Measurements from ENCODE around the gene ATG12.

ATG12 gene

GRCh38 chr5:115857626-115858349 lies 16.4 kb upstream of the ATG12 start:
- Histone ChIP-seq H3K4me3 (ENCODE audit: low read depth, low read length) (no peak overlapping the region), H3K9me3 (ENCODE audit: control insufficient read depth, insufficient read depth, low read length) (no peaks in the 10 kb centered on the region), H3K9ac (ENCODE audit: low read depth, low read length) (no peak overlapping the region), H3K27me3 (ENCODE audit: control insufficient read depth, insufficient read depth, low read length) (no peaks in the 10 kb centered on the region), H3K4me1 (ENCODE audit: control insufficient read depth, insufficient read depth, low read length) (peaks cover 3% of the 10 kb centered on the region), H3K36me3 (ENCODE audit: control insufficient read depth, insufficient read depth, low read length) (no peaks in the 10 kb centered on the region)

- no peaks in the 10 kb centered on the region for H3K9me3 ChIP-seq (ENCODE audit: control insufficient read depth, insufficient read depth, low read length)
- no peaks in the 10 kb centered on the region for H3K27me3 ChIP-seq (ENCODE audit: control insufficient read depth, insufficient read depth, low read length)
- peaks cover 3% of the 10 kb centered on the region for H3K4me1 ChIP-seq (ENCODE audit: control insufficient read depth, insufficient read depth, low read length)
- no peak overlapping the region for H3K9ac ChIP-seq (ENCODE audit: low read depth, low read length)
- H3K4me3 ChIP-seq (ENCODE audit: low read depth, low read length) = no peak overlapping the region
- no peaks in the 10 kb centered on the region for H3K36me3 ChIP-seq (ENCODE audit: control insufficient read depth, insufficient read depth, low read length)
Measured at GRCh38 chr5:115857057-115857479, 15.7 kb upstream of the ATG12 start.

- Histone ChIP-seq H3K27me3 (ENCODE audit: control insufficient read depth, insufficient read depth, low read length) (no peaks in the 10 kb centered on the region), H3K36me3 (ENCODE audit: control insufficient read depth, insufficient read depth, low read length) (no peaks in the 10 kb centered on the region), H3K4me3 (ENCODE audit: low read depth, low read length) (no peak overlapping the region), H3K9me3 (ENCODE audit: control insufficient read depth, insufficient read depth, low read length) (no peaks in the 10 kb centered on the region), H3K4me1 (ENCODE audit: control insufficient read depth, insufficient read depth, low read length) (peaks cover 3% of the 10 kb centered on the region), H3K9ac (ENCODE audit: low read depth, low read length) (no peak overlapping the region)
Measured at GRCh38 chr5:115855959-115856358, 14.6 kb upstream of the ATG12 start.

GRCh38 chr5:115854139-115854538 lies 12.8 kb upstream of the ATG12 start:
- H3K4me1 ChIP-seq (ENCODE audit: control insufficient read depth, insufficient read depth, low read length) = peaks cover 3% of the 10 kb centered on the region
- H3K4me3 ChIP-seq (ENCODE audit: low read depth, low read length) = no peak overlapping the region
- no peaks in the 10 kb centered on the region for H3K36me3 ChIP-seq (ENCODE audit: control insufficient read depth, insufficient read depth, low read length)
- no peaks in the 10 kb centered on the region for H3K9me3 ChIP-seq (ENCODE audit: control insufficient read depth, insufficient read depth, low read length)
- no peaks in the 10 kb centered on the region for H3K27me3 ChIP-seq (ENCODE audit: control insufficient read depth, insufficient read depth, low read length)
- no peak overlapping the region for H3K9ac ChIP-seq (ENCODE audit: low read depth, low read length)

- Histone ChIP-seq H3K36me3 (ENCODE audit: control insufficient read depth, insufficient read depth, low read length) (no peaks in the 10 kb centered on the region), H3K9me3 (ENCODE audit: control insufficient read depth, insufficient read depth, low read length) (no peaks in the 10 kb centered on the region), H3K9ac (ENCODE audit: low read depth, low read length) (no peak overlapping the region), H3K4me1 (ENCODE audit: control insufficient read depth, insufficient read depth, low read length) (no peaks in the 10 kb centered on the region), H3K27me3 (ENCODE audit: control insufficient read depth, insufficient read depth, low read length) (no peaks in the 10 kb centered on the region), H3K4me3 (ENCODE audit: low read depth, low read length) (no peak overlapping the region)
Measured at GRCh38 chr5:115850744-115851416, 9.5 kb upstream of the ATG12 start.

GRCh38 chr5:115849258-115849798 lies 8.0 kb upstream of the ATG12 start:
- H3K27me3 ChIP-seq (ENCODE audit: control insufficient read depth, insufficient read depth, low read length) = no peaks in the 10 kb centered on the region
- H3K9me3 ChIP-seq (ENCODE audit: control insufficient read depth, insufficient read depth, low read length) = no peaks in the 10 kb centered on the region
- H3K9ac ChIP-seq (ENCODE audit: low read depth, low read length) = no peak overlapping the region
- no peak overlapping the region for H3K4me3 ChIP-seq (ENCODE audit: low read depth, low read length)
- peaks cover 2% of the 10 kb centered on the region for H3K4me1 ChIP-seq (ENCODE audit: control insufficient read depth, insufficient read depth, low read length)
- no peaks in the 10 kb centered on the region for H3K36me3 ChIP-seq (ENCODE audit: control insufficient read depth, insufficient read depth, low read length)

GRCh38 chr5:115847290-115847689 lies 5.9 kb upstream of the ATG12 start:
- Histone ChIP-seq H3K9ac (ENCODE audit: low read depth, low read length) (no peak overlapping the region), H3K4me1 (ENCODE audit: control insufficient read depth, insufficient read depth, low read length) (peaks cover 3% of the 10 kb centered on the region)

GRCh38 chr5:115844321-115844817 lies 3.0 kb upstream of the ATG12 start:
- Histone ChIP-seq H3K27me3 (ENCODE audit: control insufficient read depth, insufficient read depth, low read length) (peaks cover 10% of the 10 kb centered on the region), H3K4me1 (ENCODE audit: control insufficient read depth, insufficient read depth, low read length) (peaks cover 7% of the 10 kb centered on the region), H3K9me3 (ENCODE audit: control insufficient read depth, insufficient read depth, low read length) (no peaks in the 10 kb centered on the region), H3K36me3 (ENCODE audit: control insufficient read depth, insufficient read depth, low read length) (no peaks in the 10 kb centered on the region), H3K9ac (ENCODE audit: low read depth, low read length) (no peak overlapping the region), H3K4me3 (ENCODE audit: low read depth, low read length) (no peak overlapping the region)

More at GRCh38 chr5:115847290-115847689, 5.9 kb upstream of the ATG12 start:
- Histone ChIP-seq H3K36me3 (ENCODE audit: control insufficient read depth, insufficient read depth, low read length) (no peaks in the 10 kb centered on the region), H3K27me3 (ENCODE audit: control insufficient read depth, insufficient read depth, low read length) (peaks cover 10% of the 10 kb centered on the region), H3K4me3 (ENCODE audit: low read depth, low read length) (no peak overlapping the region), H3K9me3 (ENCODE audit: control insufficient read depth, insufficient read depth, low read length) (no peaks in the 10 kb centered on the region)

- Histone ChIP-seq H3K4me1 (ENCODE audit: control insufficient read depth, insufficient read depth, low read length) (peaks cover 10% of the 10 kb centered on the region), H3K4me3 (ENCODE audit: low read depth, low read length) (no peak overlapping the region), H3K9me3 (ENCODE audit: control insufficient read depth, insufficient read depth, low read length) (no peaks in the 10 kb centered on the region), H3K9ac (ENCODE audit: low read depth, low read length) (no peak overlapping the region), H3K36me3 (ENCODE audit: control insufficient read depth, insufficient read depth, low read length) (no peaks in the 10 kb centered on the region), H3K27me3 (ENCODE audit: control insufficient read depth, insufficient read depth, low read length) (peaks cover 10% of the 10 kb centered on the region)
Measured at GRCh38 chr5:115843444-115844130, 2.2 kb upstream of the ATG12 start.

- H3K9ac ChIP-seq (ENCODE audit: low read depth, low read length) = no peak overlapping the region
- H3K27me3 ChIP-seq (ENCODE audit: control insufficient read depth, insufficient read depth, low read length) = peaks cover 10% of the 10 kb centered on the region
- peak overlapping the region; percentile 99 for H3K4me3 ChIP-seq (ENCODE audit: low read depth, low read length)
- H3K4me1 ChIP-seq (ENCODE audit: control insufficient read depth, insufficient read depth, low read length) = peaks cover 10% of the 10 kb centered on the region
- H3K9me3 ChIP-seq (ENCODE audit: control insufficient read depth, insufficient read depth, low read length) = no peaks in the 10 kb centered on the region
- H3K36me3 ChIP-seq (ENCODE audit: control insufficient read depth, insufficient read depth, low read length) = no peaks in the 10 kb centered on the region
Measured at GRCh38 chr5:115842952-115843351, 1.6 kb upstream of the ATG12 start.

- peaks cover 10% of the 10 kb centered on the region for H3K27me3 ChIP-seq (ENCODE audit: control insufficient read depth, insufficient read depth, low read length)
- H3K4me1 ChIP-seq (ENCODE audit: control insufficient read depth, insufficient read depth, low read length) = peaks cover 10% of the 10 kb centered on the region
- peak overlapping the region; percentile 99 for H3K4me3 ChIP-seq (ENCODE audit: low read depth, low read length)
- peak overlapping the region; percentile 47 for H3K9ac ChIP-seq (ENCODE audit: low read depth, low read length)
- H3K9me3 ChIP-seq (ENCODE audit: control insufficient read depth, insufficient read depth, low read length) = no peaks in the 10 kb centered on the region
- no peaks in the 10 kb centered on the region for H3K36me3 ChIP-seq (ENCODE audit: control insufficient read depth, insufficient read depth, low read length)
Measured at GRCh38 chr5:115842089-115842935, 947 bp upstream of the ATG12 start.

Data from iPS-15b (cell line).